ENCODE data around the gene EZR. TPM values are rescaled to one million over a fixed set of nuclear protein-coding genes. Genes with fewer than 3 reads are reported as not detected.

Gene EZR
- total RNA-seq, 1 donor from 2014 or later: 205 TPM

GRCh38 chr6:158781692-158782373 lies 37.3 kb downstream of the EZR start:
- no peaks in the 10 kb centered on the region for H3K27me3 Mint-ChIP-seq (ENCODE audit: insufficient read depth)
- DNase-seq (ENCODE audit: low spot score): no peak
- H3K4me1 Mint-ChIP-seq (ENCODE audit: low read depth): peaks cover 23% of the 10 kb centered on the region
- H3K9me3 Mint-ChIP-seq: no peaks in the 10 kb centered on the region
- intact Hi-C loops (cut with micrococcal nuclease): no loop called here
- no peak overlapping the region for H3K27ac Mint-ChIP-seq
- H3K4me3 Mint-ChIP-seq: no peak overlapping the region
- peaks cover 68% of the 10 kb centered on the region for H3K36me3 Mint-ChIP-seq (ENCODE audit: low read depth)

DNA sequence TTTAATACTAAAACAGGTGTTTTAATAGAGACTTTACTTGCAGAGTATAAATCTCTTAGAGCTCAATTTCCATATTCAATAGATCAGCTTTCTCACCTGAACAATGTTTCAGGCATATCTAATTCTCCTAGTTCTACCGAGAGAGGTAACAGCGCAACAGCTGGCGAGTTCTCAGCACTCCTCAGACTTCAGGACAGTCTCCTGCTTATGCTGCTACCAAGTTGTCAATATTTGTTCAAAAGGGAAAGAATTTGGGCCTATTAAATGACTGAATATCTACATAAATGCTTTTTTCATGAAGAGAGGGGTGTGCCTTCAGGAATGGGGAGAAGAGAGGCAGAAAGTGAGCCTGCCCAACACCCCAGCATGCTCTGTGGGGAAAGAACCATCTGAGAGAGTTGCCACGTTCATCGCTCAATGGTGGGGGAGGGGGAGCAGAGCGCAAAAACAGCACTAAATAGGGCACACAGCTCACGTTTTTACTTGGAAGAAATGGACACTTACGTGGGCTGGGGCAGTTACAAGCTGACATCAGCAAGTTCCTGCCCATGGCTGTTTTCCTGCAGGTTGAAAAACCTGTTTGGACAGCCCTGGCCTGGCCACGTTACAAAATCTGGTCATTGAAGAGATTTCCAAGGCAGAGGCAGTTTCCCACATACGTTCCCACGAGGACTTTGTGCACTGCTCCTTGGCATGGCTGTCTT lies 38.0 kb downstream of the EZR start:
- no peaks in the 10 kb centered on the region for H3K9me3 Mint-ChIP-seq
- H3K4me1 Mint-ChIP-seq (ENCODE audit: low read depth): peaks cover 26% of the 10 kb centered on the region
- no peaks in the 10 kb centered on the region for H3K27me3 Mint-ChIP-seq (ENCODE audit: insufficient read depth)
- intact Hi-C loops (cut with micrococcal nuclease): no loop called here
- peaks cover 66% of the 10 kb centered on the region for H3K36me3 Mint-ChIP-seq (ENCODE audit: low read depth)
- H3K4me3 Mint-ChIP-seq: no peak overlapping the region
- peak overlapping the region; percentile 6 for H3K27ac Mint-ChIP-seq
- DNase-seq (ENCODE audit: low spot score): no peak

DNA sequence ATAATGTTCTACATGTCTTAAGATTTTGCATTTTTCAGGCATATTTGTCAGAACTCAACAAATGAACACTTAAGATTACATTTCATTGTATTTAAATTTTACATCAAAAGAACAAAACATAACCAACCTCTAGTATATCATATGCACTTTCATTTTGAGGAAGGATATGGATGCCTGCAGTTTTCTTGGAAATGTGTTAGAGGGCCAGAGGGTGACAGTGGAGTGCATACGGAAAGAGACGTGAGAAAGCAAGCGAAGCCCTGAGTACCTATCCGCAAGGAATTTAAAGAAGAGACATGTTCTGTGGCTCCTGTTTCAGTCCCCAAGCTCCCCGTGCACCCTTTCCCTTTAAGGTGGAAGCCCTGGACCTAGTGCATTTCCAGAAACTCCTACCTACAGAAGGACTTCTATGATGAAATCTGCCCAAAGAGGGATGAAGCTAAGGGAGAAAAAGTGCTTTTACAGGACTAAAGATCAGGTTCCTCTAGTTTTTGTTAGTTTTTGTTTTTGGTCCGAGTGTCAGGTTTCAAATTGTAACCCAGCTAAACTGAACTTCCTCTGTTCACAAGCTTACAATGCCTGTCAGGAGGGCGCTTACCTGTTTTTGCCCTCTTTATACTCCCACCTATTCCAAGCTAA lies 38.8 kb downstream of the EZR start:
- peak overlapping the region; percentile 31 for H3K27ac Mint-ChIP-seq

GRCh38 chr6:158778005-158778527 lies 41.1 kb downstream of the EZR start:
- no peak overlapping the region for H3K4me3 Mint-ChIP-seq
- peaks cover 28% of the 10 kb centered on the region for H3K4me1 Mint-ChIP-seq (ENCODE audit: low read depth)
- intact Hi-C loops (cut with micrococcal nuclease): no loop called here
- peaks cover 61% of the 10 kb centered on the region for H3K36me3 Mint-ChIP-seq (ENCODE audit: low read depth)
- no peak for DNase-seq (ENCODE audit: low spot score)
- H3K27me3 Mint-ChIP-seq (ENCODE audit: insufficient read depth): no peaks in the 10 kb centered on the region
- H3K27ac Mint-ChIP-seq: no peak overlapping the region
- no peaks in the 10 kb centered on the region for H3K9me3 Mint-ChIP-seq

More for the DNA sequence above, 38.8 kb downstream of the EZR start:
- peaks cover 67% of the 10 kb centered on the region for H3K36me3 Mint-ChIP-seq (ENCODE audit: low read depth)
- no peaks in the 10 kb centered on the region for H3K27me3 Mint-ChIP-seq (ENCODE audit: insufficient read depth)
- no peak for DNase-seq (ENCODE audit: low spot score)
- intact Hi-C loops (cut with micrococcal nuclease): no loop called here
- H3K9me3 Mint-ChIP-seq: no peaks in the 10 kb centered on the region
- H3K4me3 Mint-ChIP-seq: no peak overlapping the region
- peaks cover 26% of the 10 kb centered on the region for H3K4me1 Mint-ChIP-seq (ENCODE audit: low read depth)

DNA sequence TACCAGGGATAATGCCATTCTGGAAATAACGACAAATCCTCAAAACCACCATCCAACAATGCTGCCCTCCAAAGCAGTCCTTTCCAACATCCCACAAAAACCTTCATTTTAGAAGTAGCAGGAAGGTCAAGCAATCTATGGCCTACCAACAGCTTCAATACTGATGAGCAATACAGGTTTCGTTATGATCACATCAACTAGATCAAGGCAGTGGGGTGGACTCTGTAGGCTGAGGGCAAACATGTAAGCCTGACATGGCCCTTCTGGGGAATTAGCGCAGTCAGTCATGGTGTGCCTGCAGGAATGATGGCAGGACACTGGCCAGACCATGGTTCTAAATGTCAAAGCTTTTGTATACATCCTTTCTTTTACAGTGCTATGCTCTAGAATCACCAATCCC lies 41.7 kb downstream of the EZR start:
- intact Hi-C loops (cut with micrococcal nuclease): no loop called here
- Mint-ChIP-seq H3K36me3 (ENCODE audit: low read depth) (peaks cover 57% of the 10 kb centered on the region), H3K4me1 (ENCODE audit: low read depth) (peaks cover 34% of the 10 kb centered on the region)

GRCh38 chr6:158776737-158777136 lies 42.4 kb downstream of the EZR start:
- intact Hi-C loops (cut with micrococcal nuclease): no loop called here
- Mint-ChIP-seq H3K27me3 (ENCODE audit: insufficient read depth) (no peaks in the 10 kb centered on the region), H3K4me3 (no peak overlapping the region), H3K4me1 (ENCODE audit: low read depth) (peaks cover 42% of the 10 kb centered on the region), H3K27ac (peak overlapping the region; percentile 32), H3K9me3 (no peaks in the 10 kb centered on the region), H3K36me3 (ENCODE audit: low read depth) (peaks cover 58% of the 10 kb centered on the region)
- no peak for DNase-seq (ENCODE audit: low spot score)

More for the DNA sequence above, 41.7 kb downstream of the EZR start:
- no peak for DNase-seq (ENCODE audit: low spot score)
- no peak overlapping the region for H3K4me3 Mint-ChIP-seq
- H3K9me3 Mint-ChIP-seq: no peaks in the 10 kb centered on the region
- no peaks in the 10 kb centered on the region for H3K27me3 Mint-ChIP-seq (ENCODE audit: insufficient read depth)
- H3K27ac Mint-ChIP-seq: peak overlapping the region; percentile 13

- no peaks in the 10 kb centered on the region for H3K27me3 Mint-ChIP-seq (ENCODE audit: insufficient read depth)
- intact Hi-C loops (cut with micrococcal nuclease): no loop called here
- H3K36me3 Mint-ChIP-seq (ENCODE audit: low read depth): peaks cover 61% of the 10 kb centered on the region
- no peak overlapping the region for H3K4me3 Mint-ChIP-seq
- DNase-seq (ENCODE audit: low spot score): no peak
- no peak overlapping the region for H3K27ac Mint-ChIP-seq
- H3K9me3 Mint-ChIP-seq: no peaks in the 10 kb centered on the region
- peaks cover 51% of the 10 kb centered on the region for H3K4me1 Mint-ChIP-seq (ENCODE audit: low read depth)
Measured at GRCh38 chr6:158775832-158776231, 43.3 kb downstream of the EZR start.

DNA sequence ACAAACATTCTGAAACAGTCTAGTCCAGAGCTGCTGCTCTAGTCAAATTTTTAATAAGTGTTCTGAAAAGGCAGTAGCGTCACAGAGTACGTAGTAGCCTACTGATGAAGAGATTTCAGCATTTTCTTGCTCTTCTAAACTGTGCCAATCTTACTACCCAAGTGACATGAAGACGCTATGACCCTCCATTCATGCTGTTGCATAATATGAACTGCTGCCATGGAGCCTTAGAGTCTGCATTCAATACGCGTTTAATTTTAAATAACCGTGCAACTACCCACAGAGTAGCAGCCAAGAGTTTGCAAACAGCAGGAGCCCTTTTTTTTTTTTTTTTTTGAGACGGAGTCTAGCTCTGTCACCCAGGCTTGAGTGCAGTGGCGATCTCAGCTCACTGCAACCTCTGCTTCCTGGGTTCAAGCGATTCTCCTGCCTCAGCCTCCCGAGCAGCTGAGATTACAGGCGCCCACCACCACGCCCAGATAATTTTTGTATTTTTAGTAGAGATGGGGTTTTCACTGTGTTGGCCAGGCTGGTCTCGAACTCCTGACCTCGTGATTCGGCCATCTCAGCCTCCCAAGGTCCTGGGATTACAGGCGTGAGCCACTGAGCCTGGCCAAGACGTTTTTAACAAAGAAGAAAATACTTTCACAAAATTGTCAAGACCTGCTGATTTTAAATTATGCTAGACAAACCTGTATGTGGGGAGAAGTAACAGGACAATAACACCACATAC lies 44.3 kb downstream of the EZR start:
- no peak overlapping the region for H3K4me3 Mint-ChIP-seq
- no peak for DNase-seq (ENCODE audit: low spot score)
- H3K4me1 Mint-ChIP-seq (ENCODE audit: low read depth): peaks cover 60% of the 10 kb centered on the region
- H3K27me3 Mint-ChIP-seq (ENCODE audit: insufficient read depth): no peaks in the 10 kb centered on the region
- no peak overlapping the region for H3K27ac Mint-ChIP-seq
- H3K36me3 Mint-ChIP-seq (ENCODE audit: low read depth): peaks cover 66% of the 10 kb centered on the region
- no peaks in the 10 kb centered on the region for H3K9me3 Mint-ChIP-seq
- intact Hi-C loops (cut with micrococcal nuclease): no loop called here

DNA sequence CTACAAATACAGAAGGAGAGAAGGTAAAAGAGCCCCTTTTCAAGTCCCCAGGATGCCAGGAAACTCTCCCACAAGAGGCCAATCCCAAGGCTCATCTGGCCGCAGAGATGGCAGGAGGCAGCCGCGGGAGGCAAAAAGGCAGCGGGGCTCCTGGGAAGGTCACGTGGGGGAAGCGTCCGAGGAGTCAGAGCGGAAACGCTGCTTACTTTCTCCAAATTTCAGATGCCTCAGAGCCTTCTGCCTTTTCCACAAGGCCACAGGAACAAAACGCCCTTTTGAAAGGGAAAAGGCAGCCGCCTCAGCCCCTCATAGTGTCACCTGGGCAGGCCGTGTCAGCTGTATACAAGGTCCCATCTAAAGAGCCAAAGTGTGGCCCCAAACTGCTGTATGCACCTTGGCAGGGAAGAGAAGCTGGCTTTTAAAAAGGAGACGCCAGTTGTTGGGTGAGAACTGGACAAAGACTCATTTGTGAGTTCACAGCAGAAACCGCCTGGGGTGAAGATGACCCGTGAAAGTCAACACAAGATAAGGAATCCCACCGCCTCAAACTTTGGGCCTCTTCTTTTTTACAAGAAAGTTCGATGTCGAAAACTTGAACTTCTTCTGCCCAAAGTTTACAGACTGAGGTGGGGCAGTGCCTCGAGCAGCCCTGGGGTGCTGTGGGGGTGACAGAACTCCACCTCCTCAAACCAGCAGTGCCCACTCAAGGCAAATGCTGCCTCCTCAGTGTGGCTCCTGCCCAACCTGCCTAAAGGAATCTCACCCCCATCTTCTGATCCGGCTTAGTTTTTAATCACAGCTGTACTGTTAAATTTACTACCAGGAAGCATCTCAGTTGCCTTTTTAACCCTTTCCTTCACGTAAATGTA lies 45.4 kb downstream of the EZR start:
- H3K27ac Mint-ChIP-seq: peak overlapping the region; percentile 34
- H3K4me1 Mint-ChIP-seq (ENCODE audit: low read depth): peaks cover 67% of the 10 kb centered on the region
- no peaks in the 10 kb centered on the region for H3K9me3 Mint-ChIP-seq
- no peak for DNase-seq (ENCODE audit: low spot score)
- H3K27me3 Mint-ChIP-seq (ENCODE audit: insufficient read depth): no peaks in the 10 kb centered on the region
- intact Hi-C loops (cut with micrococcal nuclease): loop anchor here (2.0 kb wide), 1 partner anchor 199 kb away; no protein-coding TSS in a partner anchor
- H3K36me3 Mint-ChIP-seq (ENCODE audit: low read depth): peaks cover 68% of the 10 kb centered on the region
- H3K4me3 Mint-ChIP-seq: no peak overlapping the region

DNA sequence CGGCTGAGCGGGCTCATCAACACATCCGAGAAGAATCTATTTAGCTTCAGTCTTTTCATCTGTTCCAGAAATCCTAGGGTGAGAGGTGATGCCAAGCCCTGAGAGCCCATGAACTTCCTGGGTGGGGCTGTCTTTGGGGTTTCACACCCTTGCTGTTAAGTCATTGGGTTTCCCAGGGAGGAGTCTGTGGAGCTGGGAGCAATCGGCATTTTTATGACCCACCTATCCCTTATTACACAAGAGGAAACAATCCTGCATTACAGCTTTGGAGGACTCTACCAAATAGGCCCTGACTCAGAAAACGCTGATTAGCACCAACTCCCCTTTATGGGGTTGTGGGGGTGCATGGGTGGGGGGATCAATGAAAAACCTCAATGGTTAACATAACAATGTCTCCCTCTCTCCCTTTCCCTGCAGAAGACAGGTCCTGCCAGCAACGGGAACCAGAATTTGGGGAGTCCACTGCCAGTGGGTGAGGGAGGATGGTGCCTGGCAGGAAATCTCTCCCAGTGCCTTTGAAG lies 46.3 kb downstream of the EZR start:
- intact Hi-C loops (cut with micrococcal nuclease): loop anchor here (1.0 to 2.0 kb wide), 2 partner anchors 10 to 200 kb away; no protein-coding TSS in a partner anchor
- no peak for DNase-seq (ENCODE audit: low spot score)
- Mint-ChIP-seq H3K4me1 (ENCODE audit: low read depth) (peaks cover 67% of the 10 kb centered on the region), H3K27me3 (ENCODE audit: insufficient read depth) (no peaks in the 10 kb centered on the region), H3K27ac (peak overlapping the region; percentile 29), H3K9me3 (no peaks in the 10 kb centered on the region), H3K36me3 (ENCODE audit: low read depth) (peaks cover 67% of the 10 kb centered on the region), H3K4me3 (no peak overlapping the region)

- no peaks in the 10 kb centered on the region for H3K9me3 Mint-ChIP-seq
- H3K27ac Mint-ChIP-seq: peak overlapping the region; percentile 79
- no peaks in the 10 kb centered on the region for H3K27me3 Mint-ChIP-seq (ENCODE audit: insufficient read depth)
- no peak for DNase-seq (ENCODE audit: low spot score)
- H3K4me3 Mint-ChIP-seq: peak overlapping the region; percentile 26
- peaks cover 66% of the 10 kb centered on the region for H3K36me3 Mint-ChIP-seq (ENCODE audit: low read depth)
- peaks cover 62% of the 10 kb centered on the region for H3K4me1 Mint-ChIP-seq (ENCODE audit: low read depth)
- intact Hi-C loops (cut with micrococcal nuclease): loop anchor here (1.0 to 2.0 kb wide), 2 partner anchors 9 to 201 kb away; no protein-coding TSS in a partner anchor
Measured at GRCh38 chr6:158772172-158772571, 47.0 kb downstream of the EZR start.
